Dedifferentiated amniotic fluid mesenchymal stem cell (primary cell): ENCODE measurements around the gene GTF2E1.
"Not testable (repeated sequence)": the region's sequence is repeated elsewhere in the genome, so short reads cannot be mapped to it uniquely, and the experiment has no call there.

Experiments used
- DNase-seq: peaks from one replicate; pipeline ENCODE4 v3.0.0-alpha.2; 2016; ENCODE audit errors: extremely low spot score

GTF2E1 gene

DNA sequence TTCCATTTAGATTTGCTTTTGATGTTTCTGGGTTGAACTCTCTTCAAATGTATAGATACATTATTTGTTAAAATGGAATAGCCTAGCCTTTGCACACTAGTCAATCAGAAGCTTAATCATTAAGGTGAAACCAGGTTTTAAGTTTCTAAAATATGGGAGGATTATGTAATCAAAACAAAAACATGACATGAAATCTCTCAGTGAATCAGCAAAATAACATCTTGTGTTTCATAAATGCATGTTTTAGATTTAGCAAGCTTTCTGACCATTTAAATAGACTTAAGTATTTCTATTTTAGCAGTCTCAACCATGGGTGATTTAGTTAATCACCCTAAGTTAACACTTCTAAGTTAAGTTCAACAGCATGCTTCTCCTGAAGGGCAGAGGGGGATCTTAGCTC, 11.3 kb downstream of the GTF2E1 start:
- no peak for DNase-seq

DNA sequence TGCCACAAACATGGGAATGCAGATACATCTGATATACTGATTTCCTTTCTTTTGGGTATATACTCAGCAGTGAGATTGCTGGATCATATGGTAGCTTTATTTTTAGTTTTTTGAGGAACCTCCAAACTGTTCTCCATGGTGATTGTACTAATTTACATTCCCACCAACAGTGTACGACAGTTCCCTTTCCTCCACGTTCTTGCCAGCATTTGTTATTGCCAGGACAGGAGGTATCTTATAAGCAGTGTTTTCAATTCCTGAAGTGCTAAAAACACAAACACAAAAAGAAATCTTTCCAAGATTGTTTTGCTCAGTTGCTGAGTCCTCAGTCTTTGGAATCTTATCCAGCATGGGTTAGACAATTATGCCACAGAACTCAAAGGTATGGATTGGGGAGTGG, 13.5 kb downstream of the GTF2E1 start:
- DNase-seq = no peak

DNA sequence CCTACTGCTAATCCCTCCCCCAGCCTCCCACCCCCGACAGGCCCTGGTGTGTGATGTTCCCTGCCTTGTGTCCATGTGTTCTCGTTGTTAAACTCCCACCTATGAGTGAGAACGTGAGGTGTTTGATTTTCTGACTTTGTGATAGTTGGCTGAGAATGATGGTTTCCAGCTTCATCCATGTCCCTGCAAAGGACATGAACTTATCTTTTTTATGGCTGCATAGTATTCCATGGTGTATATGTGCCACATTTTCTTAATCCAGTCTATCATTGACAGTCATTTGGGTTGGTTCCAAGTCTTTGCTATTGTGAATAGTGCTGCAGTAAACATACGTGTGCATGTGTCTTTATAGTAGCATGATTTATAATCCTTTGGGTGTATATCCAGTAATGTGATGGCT, 16.0 kb downstream of the GTF2E1 start:
- DNase-seq = not testable (repeated sequence)

DNA sequence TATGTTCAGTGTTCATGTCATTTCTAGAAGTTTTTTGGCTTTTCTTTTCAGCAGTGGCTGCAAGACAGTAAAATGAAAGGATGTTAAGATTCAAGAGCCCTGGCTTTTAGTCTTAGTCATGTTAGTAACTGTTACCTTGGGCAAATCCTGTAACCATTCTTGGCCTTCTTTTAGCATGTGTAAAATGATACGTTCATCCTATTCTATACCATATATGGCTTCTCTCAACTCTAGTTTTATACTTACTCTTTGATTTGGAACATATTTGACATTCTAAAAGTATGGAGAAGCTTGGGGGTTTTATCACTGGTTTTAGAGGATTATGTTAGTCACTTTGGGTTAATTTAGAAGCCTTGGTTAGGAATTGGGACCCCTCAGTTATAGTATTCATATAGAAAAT, 20.1 kb downstream of the GTF2E1 start:
- DNase-seq = no peak

DNA sequence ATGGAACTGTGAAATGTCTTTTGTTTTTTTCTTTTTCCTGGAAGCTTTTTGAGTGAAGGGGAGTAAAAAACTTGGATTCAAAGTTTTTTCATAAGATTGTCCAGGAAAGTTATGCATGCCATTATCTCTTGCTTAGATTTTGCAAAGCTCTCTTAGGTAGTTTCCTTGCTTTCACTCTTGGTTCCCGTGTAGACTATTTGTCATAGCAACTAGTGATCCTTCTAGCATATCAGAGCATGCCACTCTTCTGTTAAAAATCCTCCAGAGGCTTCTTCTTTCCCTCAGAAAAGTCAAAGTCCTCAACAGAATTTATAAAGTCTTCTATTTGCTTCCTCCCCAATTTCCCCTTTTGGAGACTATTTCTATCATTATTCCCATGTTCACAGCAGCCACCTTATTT, 21.1 kb downstream of the GTF2E1 start:
- DNase-seq = no peak

DNA sequence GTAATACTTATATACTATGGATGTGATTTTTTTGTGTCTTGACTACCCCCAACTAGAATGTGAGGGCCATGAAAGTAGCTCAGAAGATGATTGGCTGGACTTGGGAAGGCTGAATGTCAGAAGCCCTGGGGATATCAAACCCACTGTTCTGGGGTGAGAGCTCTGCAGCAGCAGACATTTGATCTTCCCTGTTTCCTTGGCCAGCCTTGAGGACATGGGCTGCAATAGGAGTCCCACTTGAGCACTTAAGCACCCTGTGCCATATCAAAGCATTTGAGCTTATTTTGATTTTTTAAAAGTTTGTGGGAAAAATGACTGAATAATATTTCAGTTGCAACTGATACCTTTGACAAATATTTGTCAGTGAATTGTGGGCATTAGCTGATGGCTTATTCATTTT, 21.7 kb downstream of the GTF2E1 start:
- no peak for DNase-seq

DNA sequence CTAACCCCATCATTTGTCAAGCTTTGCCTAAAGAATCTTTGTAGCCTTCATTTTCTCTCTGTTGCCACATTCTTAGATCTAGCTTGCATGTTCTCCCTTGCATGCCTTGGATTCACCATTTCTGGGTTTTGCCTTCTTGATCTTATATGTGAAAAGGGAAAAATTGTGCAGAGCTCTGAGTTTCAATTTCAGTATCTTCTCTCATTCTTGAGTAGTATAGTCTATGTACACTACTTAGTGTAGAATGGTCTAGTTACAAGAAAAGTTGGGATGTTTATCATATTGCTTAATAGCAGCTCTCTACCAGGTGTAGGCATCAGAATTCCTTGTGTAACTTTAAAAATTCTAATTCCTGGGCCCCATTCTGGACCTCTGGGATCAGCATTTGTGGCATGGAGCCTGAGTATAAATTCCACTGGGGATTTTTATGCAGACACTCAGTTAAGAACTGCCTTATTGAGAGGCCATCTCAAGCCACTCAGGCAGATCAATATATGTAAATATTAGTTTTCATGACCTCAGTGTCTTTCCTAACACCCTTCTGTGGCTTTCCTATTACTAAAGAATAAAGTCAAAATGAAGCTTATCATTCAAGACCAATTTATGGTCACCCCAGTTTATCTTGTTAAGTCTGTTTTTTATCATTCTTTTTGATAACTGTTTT, 23.4 kb downstream of the GTF2E1 start:
- DNase-seq = no peak

DNA sequence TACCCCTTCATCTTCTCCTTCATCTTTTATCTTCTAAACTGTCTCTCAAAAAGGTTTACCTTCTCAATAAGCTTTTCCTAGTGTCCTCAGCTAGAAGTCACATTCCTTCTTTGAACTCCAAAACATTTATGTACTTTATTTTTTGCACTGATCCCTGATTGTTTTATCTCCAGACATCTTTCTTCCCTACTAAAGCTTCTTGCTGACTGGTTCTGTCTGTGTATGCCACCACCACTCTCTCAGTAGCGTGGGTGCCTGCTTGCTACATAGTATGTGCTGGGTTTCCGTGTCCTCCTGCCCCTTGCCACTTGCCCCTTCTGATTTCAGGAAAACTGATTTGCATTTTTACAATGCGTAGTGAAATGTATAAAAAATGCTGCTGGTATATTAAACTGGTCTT, 24.0 kb downstream of the GTF2E1 start:
- no peak for DNase-seq

DNA sequence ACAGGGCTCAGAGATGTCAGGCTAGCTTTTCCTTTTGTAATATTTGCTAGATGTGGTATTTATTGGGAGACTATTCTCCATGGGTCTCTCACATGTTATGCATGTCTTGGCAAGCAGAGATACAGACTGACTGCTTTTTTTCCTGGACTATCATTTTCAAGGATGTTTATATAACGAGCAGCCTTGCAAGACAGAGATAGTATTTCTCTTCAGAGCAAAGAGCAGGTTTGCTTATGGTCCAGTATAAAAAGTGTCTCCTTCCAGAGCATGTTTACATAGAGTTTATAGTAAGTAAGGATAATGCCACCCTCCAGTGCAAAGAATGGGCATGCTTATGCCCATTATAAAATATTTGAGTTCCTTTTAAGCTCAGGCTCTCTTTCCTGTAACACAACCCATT, 24.6 kb downstream of the GTF2E1 start:
- no peak for DNase-seq

DNA sequence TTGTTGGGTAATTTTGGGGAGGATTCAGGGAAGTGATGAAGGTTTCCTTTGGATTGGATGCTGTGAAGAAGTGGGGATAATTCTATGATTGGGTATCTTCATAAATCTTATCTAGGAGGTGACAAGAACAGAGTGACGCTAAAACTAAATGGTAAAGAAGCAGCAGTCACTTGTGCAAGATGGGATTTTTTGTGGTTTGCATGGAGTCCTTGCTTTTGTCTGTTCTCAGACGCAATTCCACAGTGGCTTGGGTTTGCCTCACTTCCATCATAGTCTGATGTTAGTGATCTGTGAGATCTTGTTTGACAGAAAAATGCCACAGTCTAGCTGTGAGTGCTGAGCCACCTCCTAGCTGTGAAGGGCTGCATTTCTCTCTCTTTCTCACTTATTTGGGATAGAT, 26.9 kb downstream of the GTF2E1 start:
- DNase-seq = no peak

DNA sequence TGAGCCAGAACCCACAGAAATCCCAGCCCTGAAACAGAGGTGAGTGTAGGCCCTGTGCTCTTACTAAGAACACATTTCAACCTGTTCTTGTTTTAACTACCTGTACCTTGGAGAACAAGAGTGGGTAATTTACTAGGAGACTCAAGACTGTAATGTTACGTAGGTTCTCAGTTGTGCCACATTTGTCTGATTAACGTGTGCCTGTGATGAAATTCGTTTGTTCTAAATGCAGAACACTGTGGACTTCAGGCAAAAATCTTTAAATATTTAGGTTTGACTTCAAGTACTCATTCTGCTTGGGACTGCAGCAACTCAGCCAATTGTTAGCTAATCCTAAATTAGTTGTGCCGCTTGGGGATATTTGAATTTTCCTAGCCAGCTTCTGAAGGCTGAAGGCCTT, 28.3 kb downstream of the GTF2E1 start:
- DNase-seq = no peak

DNA sequence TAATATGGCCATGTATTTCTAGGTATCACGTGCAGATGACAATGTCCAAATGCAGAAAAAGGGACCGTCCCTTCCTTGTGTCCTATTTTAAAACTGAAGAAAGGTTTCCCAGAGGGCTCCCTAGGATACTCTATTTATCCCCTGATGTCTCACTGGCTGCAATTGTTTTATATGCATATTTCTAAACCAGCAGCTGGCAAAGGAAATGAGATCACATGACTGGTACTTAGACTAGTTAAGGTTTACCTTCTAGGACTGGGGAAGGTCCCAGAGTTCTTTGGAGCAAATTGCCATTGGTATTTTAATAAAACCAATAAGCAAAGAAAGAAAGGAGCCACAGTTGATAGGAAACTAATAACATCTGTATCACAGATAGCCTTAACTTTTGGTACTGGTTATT, 29.5 kb downstream of the GTF2E1 start:
- DNase-seq = no peak

DNA sequence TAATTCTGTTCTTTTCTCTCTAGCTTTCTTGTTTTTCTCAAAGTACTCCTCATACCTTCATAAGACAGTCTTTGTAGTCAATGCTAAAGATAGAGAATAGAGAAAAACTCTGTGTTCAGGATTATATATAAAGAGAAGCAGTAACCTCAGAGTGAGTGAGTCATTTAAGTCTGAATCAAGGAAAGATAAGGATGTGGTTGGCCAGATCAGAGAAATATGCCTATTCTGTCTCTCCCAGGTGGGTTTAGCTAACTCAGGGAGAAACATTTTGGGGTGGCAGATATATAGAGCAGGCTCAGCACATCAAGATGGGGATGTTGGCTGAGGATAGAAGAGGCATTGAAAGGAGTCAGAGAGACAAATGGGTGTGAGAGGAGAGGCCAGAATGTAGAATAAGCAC, 31.4 kb downstream of the GTF2E1 start:
- DNase-seq = no peak

DNA sequence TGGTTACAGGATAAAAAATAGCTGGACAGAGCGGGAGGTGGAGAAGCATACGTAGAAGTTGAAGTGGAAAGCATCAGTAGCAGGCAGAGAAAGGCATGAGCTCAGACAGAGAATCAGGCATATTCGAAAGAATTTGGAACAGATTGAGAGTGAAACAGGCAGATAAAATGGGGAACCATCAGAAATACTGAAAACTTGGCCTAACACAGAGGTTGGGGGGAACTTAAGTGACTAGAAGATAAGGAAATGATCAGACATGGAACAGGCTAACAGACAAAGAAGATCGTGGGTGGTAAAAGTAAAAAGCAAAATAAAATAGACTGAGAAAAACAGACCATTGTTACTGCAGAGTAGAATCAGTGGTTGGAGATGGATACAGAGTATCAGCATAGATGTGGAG, 32.9 kb downstream of the GTF2E1 start:
- no peak for DNase-seq

DNA sequence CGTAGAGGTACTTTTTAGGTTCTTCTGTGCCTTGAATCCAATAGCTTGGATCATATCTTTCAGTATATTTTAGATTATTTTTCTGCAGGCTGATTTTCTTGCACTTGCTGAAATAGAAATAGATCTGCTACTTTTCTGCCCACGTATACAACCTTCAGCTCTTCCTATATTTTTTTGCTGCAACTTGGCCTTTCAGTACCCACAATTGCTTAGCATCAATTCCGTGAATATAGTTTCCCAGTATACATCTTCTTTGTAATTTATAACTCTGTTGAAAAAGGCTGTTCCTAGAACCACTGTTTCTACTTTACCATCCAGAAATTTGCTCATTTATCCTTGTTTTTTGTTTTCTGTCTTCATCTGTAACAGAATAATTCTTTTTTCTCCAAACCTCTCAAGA, 36.2 kb downstream of the GTF2E1 start:
- DNase-seq = no peak

DNA sequence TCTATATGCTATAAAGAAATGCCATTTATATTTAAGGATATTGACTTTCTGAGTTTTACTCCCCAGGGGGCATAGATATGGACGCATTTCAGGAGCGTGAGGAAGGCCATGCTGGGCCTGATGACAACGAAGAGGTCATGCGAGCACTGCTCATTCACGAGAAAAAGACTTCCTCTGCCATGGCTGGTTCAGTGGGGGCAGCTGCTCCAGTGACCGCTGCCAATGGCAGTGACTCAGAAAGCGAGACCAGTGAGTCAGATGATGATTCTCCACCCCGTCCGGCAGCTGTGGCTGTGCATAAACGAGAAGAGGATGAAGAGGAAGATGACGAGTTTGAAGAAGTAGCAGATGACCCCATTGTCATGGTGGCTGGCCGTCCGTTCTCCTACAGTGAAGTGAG, 38.4 kb downstream of the GTF2E1 start:
- DNase-seq = no peak

DNA sequence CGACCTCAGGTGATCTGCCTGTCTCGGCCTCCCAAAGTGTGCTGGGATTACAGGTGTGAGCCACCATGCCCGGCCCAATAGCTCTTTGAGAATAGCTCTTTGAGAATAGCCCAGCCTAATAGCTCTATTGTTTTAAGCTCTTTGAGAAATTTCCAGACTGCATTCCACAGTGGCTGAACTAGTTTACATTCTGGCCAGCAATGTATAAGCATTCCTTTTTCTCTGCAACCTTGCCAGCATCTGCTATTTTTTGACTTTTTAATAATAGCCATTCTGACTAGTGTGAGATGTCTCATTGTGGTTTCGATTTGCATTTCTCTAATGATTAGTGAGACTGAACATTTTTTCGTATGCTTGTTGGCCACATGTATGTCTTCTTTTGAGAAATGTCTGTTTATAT, 43.3 kb downstream of the GTF2E1 start:
- not testable (repeated sequence) for DNase-seq

DNA sequence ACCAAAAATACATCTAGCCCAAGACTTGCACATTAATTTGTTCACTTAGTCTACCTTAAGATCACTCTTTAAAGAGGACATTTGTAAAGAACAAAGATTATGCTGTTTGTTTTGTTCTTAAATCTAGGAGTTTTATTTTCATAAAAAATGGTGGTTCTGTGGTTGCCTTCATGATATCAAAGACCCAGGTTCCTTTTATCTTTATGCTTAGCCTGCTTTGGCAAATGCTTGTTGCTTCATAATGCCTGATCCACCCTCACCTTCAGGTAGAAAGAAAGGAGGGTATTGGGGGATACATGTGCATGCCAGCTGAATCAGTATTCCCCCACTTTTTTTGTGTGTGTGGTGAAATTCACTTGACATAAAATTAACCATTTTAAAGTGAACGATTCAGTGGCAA, 48.5 kb downstream of the GTF2E1 start:
- DNase-seq = no peak

DNA sequence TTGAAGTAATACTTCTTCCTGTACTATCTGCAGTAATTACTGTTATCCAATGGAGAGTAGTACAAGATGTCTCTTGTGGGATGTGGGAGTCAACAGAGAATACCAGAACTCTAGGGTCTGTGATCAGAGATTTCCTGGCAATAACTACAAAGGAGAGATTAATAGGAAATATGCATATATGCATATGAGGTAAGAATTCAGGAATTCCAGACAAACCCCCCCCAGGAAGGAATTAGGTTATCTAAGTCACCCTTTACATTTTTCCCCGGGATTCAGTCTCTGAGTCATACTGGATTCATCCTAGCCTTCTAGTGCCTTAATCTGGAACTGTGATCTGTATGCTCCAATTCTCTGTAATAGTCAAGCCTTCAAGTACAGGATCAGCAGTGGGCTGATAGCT, 49.4 kb downstream of the GTF2E1 start:
- no peak for DNase-seq

DNA sequence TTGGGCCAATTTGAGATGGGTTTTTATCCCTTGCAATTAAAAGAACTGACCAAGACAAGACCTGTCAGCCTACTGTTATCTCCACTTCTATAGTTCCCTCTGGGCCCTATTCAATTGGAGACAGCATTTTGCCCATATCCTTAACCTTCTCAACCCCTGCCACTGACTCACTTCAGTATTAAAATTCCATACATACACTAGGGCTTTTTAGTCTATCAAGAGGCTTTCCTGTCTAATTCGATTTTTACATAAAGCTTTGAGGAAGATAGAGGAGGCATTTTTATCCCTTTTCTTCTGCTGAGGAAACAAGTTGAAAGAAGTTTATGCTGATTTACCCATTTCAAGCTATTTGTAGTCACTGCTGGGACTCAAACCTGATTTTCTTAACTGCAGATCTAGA, 51.1 kb downstream of the GTF2E1 start:
- no peak for DNase-seq

DNA sequence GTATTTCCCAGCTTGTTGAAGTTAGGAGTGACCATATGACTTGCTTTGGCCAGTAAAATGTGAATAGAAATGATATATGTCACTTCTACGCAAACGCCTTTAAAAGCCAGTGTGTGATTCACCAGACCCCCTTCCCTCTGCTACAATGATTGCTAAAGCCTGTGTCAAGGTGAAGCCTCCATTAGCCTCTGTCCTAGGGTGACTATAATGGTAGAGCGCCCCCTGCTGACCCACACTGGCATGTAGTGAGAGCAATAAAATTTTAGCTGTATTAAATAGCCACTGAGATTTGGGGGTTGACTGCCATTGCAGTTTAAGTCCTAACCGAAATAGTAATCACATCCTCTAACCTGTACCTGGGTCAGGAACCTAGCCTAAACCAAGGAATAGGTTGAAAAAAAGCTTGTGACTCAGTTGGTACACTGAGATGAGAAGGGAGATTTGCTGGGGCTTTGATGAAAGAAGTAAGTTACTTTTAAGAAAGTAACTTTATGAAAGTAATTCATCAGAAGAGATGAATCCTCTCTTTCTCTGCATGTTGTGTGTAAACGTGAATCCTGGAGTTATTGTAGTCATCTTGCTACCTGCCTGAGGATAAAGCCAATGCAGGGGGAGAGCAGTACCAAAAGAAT, 52.6 kb downstream of the GTF2E1 start:
- peak; percentile 77 for DNase-seq

DNA sequence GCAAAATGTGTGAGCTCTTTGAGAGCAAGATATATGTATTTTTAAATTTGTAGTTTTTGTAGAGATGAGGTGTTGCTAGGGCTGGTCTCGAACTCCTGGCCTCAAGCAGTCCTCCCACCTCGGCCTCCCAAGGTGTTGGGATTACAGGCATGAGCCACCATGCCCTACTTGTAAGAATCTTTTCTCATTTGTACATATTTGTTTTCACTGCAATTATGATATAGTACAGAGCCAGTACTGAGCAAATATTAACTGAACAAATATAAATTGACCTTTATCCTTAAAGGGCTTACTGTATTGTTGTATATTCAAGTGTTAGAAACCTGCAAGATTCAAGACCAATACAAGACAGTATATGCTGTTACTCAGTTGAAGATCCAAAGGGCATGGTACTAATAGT, 53.4 kb downstream of the GTF2E1 start:
- no peak for DNase-seq

DNA sequence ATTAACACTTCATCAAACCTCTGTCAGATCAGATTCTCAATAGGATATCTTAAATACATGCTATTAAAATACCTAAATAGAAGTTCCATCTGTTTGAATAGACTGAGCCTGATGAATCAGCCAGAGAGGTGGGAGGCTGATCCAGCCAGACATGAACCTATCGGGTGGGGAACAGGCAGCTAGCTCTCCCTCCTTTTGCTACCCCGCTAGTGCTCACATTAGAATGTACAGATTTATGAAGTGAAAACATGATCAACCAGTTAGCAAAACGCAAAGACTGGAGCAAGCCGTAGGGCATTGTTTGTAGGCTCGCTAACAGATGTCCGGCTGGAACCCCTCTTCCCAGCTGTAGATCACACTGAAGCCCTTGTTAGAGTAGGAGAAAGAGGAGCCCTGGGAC, 54.4 kb downstream of the GTF2E1 start:
- no peak for DNase-seq

DNA sequence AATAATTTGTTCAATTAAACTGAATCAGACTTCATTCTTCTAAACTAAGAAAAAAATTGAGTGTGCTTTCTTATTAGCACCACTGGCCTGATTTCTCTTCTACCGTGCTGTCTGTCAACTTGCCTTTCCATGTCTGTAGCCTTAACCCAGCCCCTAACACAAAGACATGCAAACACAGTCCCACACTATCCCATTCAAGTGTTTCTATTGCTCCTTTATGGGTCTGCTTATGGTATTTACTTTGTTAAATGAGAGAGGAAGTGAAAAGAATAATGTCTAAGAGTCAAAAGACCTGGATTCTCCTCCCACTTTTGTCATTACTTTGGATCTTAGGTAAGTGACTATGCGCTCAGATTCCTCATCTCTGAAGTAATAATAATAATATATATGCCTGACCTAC, 55.3 kb downstream of the GTF2E1 start:
- no peak for DNase-seq
